Panc1 (cell line): ENCODE data around the gene C2orf81. TPM values are rescaled to one million over a fixed set of nuclear protein-coding genes. Genes with fewer than 3 reads are reported as not detected.

Source experiments
- ATAC-seq: fragments of 200-7000 bp; cut with Tn5 transposase; 2 replicates; pipeline ENCODE4 v1.9.1; 2020; ENCODE audit warnings: mild to moderate bottlenecking, moderate library complexity
- BruUV-seq: library from RNA; stranded (reverse); fragments of 400-500 nt; replicated peaks from 2 replicates; lab custom pipeline; 2021; lab: Mats Ljungman, UMichigan
- CTCF ChIA-PET: fragments of 300-600 bp; sonication (Branson Sonifier 250); formaldehyde crosslinking; loops from one replicate; lab custom pipeline; 2022; ENCODE audit warnings: antibody characterized with exemption; lab: Charles Lee
- POLR2A ChIA-PET: fragments of 300-600 bp; sonication (Branson Sonifier 250); formaldehyde crosslinking; loops from one replicate; lab custom pipeline; 2022; ENCODE audit warnings: antibody characterized with exemption; lab: Charles Lee
- DNase-seq: peaks from one replicate; pipeline ENCODE4 v3.0.0-alpha.2; 2010; ENCODE audit warnings: low read depth, low spot score
- H3K27ac ChIP-seq: 2 replicates; pipeline ENCODE4 v1.5.1; 2011; ENCODE audit warnings: mild to moderate bottlenecking, low read length, inconsistent platforms
- H3K27me3 ChIP-seq: fragments of 200-500 bp; sonication (Bioruptor generic); 2 replicates; pipeline ENCODE4 v1.6.0; 2014; ENCODE audit warnings: low read length, inconsistent platforms; ENCODE audit not compliant: control insufficient read depth, insufficient read depth
- H3K36me3 ChIP-seq: fragments of 200-500 bp; sonication (Bioruptor generic); 2 replicates; pipeline ENCODE4 v1.5.1; 2014; ENCODE audit warnings: inconsistent platforms, mild to moderate bottlenecking, low read length, moderate library complexity; ENCODE audit not compliant: control insufficient read depth, insufficient read depth
- H3K4me1 ChIP-seq: 2 replicates; pipeline ENCODE4 v1.5.1; 2011; ENCODE audit warnings: inconsistent platforms, mild to moderate bottlenecking, low read length, moderate library complexity; ENCODE audit not compliant: control insufficient read depth, insufficient read depth
- H3K4me3 ChIP-seq, 2 experiments: 2 replicates each; pipeline ENCODE4 v1.5.1; 2011 to 2012; ENCODE audit warnings: low read depth in 2 of 2, low read length in 2 of 2, mild to moderate bottlenecking in 2 of 2, inconsistent platforms in 1 of 2, moderate library complexity in 1 of 2
- H3K9me3 ChIP-seq: fragments of 200-500 bp; sonication (Bioruptor generic); 2 replicates; pipeline ENCODE4 v1.5.1; 2014; ENCODE audit warnings: low read depth, mild to moderate bottlenecking, inconsistent platforms, low read length, moderate library complexity; ENCODE audit not compliant: control insufficient read depth, insufficient read depth
- CTCF ChIP-seq: fragments of 450-650 bp; IDR thresholded peaks from 2 replicates; pipeline ENCODE4 v1.5.1; 2017; ENCODE audit warnings: mild to moderate bottlenecking
- POLR2AphosphoS5 ChIP-seq: IDR thresholded peaks from 2 replicates; pipeline ENCODE4 v1.6.1; 2012; ENCODE audit warnings: mild to moderate bottlenecking, low read depth, low read length, moderate library complexity
- REST ChIP-seq, 2 experiments: IDR thresholded peaks; 2 replicates each; pipeline ENCODE4 v1.6.1; 2011 to 2012; ENCODE audit warnings: low read depth in 2 of 2, control low read depth in 1 of 2, low read length in 1 of 2, mild to moderate bottlenecking in 1 of 2, moderate library complexity in 1 of 2; ENCODE audit not compliant: insufficient read depth in 1 of 2
- SIN3A ChIP-seq: IDR thresholded peaks from 2 replicates; pipeline ENCODE4 v1.6.1; 2012; ENCODE audit warnings: low read depth, mild to moderate bottlenecking, low read length, moderate library complexity, borderline replicate concordance; ENCODE audit not compliant: insufficient read depth
- TCF7L2 ChIP-seq: IDR thresholded peaks from 2 replicates; pipeline ENCODE4 v1.6.1; 2011; ENCODE audit warnings: mild to moderate bottlenecking, low read depth, low read length, inconsistent platforms
- in situ Hi-C: cut with HindIII; loops from 2 replicates; pipeline ENCODE4 v1.10.0; 2016; ENCODE audit warnings: low sequenced_read_pairs, low pct_unique_long_range_greater_than_20kb
- intact Hi-C: fragments of 100-400 bp; cut with micrococcal nuclease; formaldehyde crosslinking; loops from one replicate; pipeline ENCODE4 v1.10.0; 2022; ENCODE audit not compliant: unreplicated experiment
- total RNA-seq: library from RNA; stranded (reverse); gene quantifications from one replicate; pipeline ENCODE4 v1.2.1, GENCODE V29; 2021; ENCODE audit not compliant: unreplicated experiment

C2orf81 gene
- total RNA-seq, 1 experiment from 2014 or later: 3.9 TPM

- H3K4me1 ChIP-seq: peaks cover 6% of the 10 kb centered on the region
- no TSS peak for BruUV-seq
- intact Hi-C loops: no loop called here
- DNase-seq (no peak), ATAC-seq (no peak)
- H3K9me3 ChIP-seq: no peaks in the 10 kb centered on the region
- POLR2A ChIA-PET: no interaction called here
- H3K36me3 ChIP-seq: no peaks in the 10 kb centered on the region
- H3K27ac ChIP-seq: no peak overlapping the region
- in situ Hi-C loops: no loop called here
- CTCF ChIA-PET: no interaction called here
- no peak for TF ChIP-seq TCF7L2
- no peak for TF ChIP-seq REST (IDR thresholded peaks at IDR 0.05; ENCODE audit: insufficient read depth in 1 of 2, low read depth in 2 of 2, low read length in 1 of 2)
- no peak for TF ChIP-seq CTCF
- TF ChIP-seq SIN3A: no peak
- no peak for TF ChIP-seq POLR2AphosphoS5
- no peak overlapping the region for H3K4me3 ChIP-seq
- H3K27me3 ChIP-seq: no peaks in the 10 kb centered on the region
Observed at GRCh38 chr2:74436848-74437695, 15.7 kb upstream of the C2orf81 start.

GRCh38 chr2:74436111-74436805 lies 14.8 kb upstream of the C2orf81 start:
- ChIA-PET POLR2A (no interaction called here), CTCF (no interaction called here)
- intact Hi-C loops: no loop called here
- no TSS peak for BruUV-seq
- H3K36me3 ChIP-seq: peaks cover 3% of the 10 kb centered on the region; the same call in 1 of the 2 replicates
- ATAC-seq (no peak), DNase-seq (no peak)
- no peak overlapping the region for H3K27ac ChIP-seq
- no peaks in the 10 kb centered on the region for H3K9me3 ChIP-seq
- no peak overlapping the region for H3K4me3 ChIP-seq
- in situ Hi-C loops: no loop called here
- no peaks in the 10 kb centered on the region for H3K27me3 ChIP-seq
- no peak for TF ChIP-seq REST (IDR thresholded peaks at IDR 0.05; ENCODE audit: insufficient read depth in 1 of 2, low read depth in 2 of 2, low read length in 1 of 2)
- TF ChIP-seq CTCF: no peak
- no peak for TF ChIP-seq SIN3A
- TF ChIP-seq TCF7L2: no peak
- TF ChIP-seq POLR2AphosphoS5: no peak
- H3K4me1 ChIP-seq: peaks cover 6% of the 10 kb centered on the region
